SK-N-SH treated with all-trans-retinoic acid at 6 μM for 48 hours (cell line): Measurements from ENCODE around the gene AGTPBP1.
A peak's percentile ranks its signal among the peaks of the same experiment; 100 is the strongest.

Experiments
- ATAC-seq: fragments of 200-7000 bp; cut with Tn5 transposase; 3 replicates; pipeline ENCODE4 v1.9.1; 2020; ENCODE audit warnings: mild to moderate bottlenecking, moderate library complexity
- ARNTL ChIP-seq: fragments of 450-650 bp; formaldehyde crosslinking; IDR thresholded peaks from 2 replicates; pipeline ENCODE4 v1.5.0; 2020; ENCODE audit warnings: low read depth, mild to moderate bottlenecking, moderate library complexity, borderline replicate concordance
- BACH2 ChIP-seq: fragments of 250-450 bp; sonication (Bioruptor Pico); IDR thresholded peaks from 2 replicates; pipeline ENCODE4 v1.9.0; 2021; ENCODE audit warnings: mild to moderate bottlenecking, borderline replicate concordance
- CREB5 ChIP-seq: fragments of 250-450 bp; sonication (Bioruptor Pico); IDR thresholded peaks from 2 replicates; pipeline ENCODE4 v1.5.1; 2020; ENCODE audit warnings: low read depth, mild to moderate bottlenecking, moderate library complexity
- CSDC2 ChIP-seq: fragments of 250-450 bp; sonication (Bioruptor Pico); IDR thresholded peaks from 2 replicates; pipeline ENCODE4 v1.5.0; 2020; ENCODE audit warnings: mild to moderate bottlenecking, moderate library complexity
- GLIS3 ChIP-seq: fragments of 250-450 bp; sonication (Bioruptor Pico); IDR thresholded peaks from 2 replicates; pipeline ENCODE4 v1.5.0; 2020; ENCODE audit warnings: mild to moderate bottlenecking, moderate library complexity
- ISL1 ChIP-seq: fragments of 250-450 bp; sonication (Bioruptor Pico); IDR thresholded peaks from 2 replicates; pipeline ENCODE4 v2.1.2; 2022; ENCODE audit warnings: mild to moderate bottlenecking, moderate library complexity
- OSR1 ChIP-seq: fragments of 250-450 bp; sonication (Bioruptor Pico); IDR thresholded peaks from 2 replicates; pipeline ENCODE4 v1.8.0; 2022; ENCODE audit warnings: moderate library complexity, mild to moderate bottlenecking, inconsistent platforms
- POU6F1 ChIP-seq: fragments of 250-450 bp; sonication (Bioruptor Pico); IDR thresholded peaks from 2 replicates; pipeline ENCODE4 v1.8.0; 2021; ENCODE audit warnings: low read depth, mild to moderate bottlenecking, moderate library complexity, borderline replicate concordance
- PPARA ChIP-seq: fragments of 250-450 bp; sonication (Bioruptor Pico); IDR thresholded peaks from 2 replicates; pipeline ENCODE4 v1.5.0; 2020; ENCODE audit warnings: mild to moderate bottlenecking, borderline replicate concordance
- SNAI2 ChIP-seq: fragments of 250-450 bp; sonication (Bioruptor Pico); IDR thresholded peaks from 2 replicates; pipeline ENCODE4 v1.5.0; 2020; ENCODE audit warnings: mild to moderate bottlenecking, moderate library complexity
- TCF4 ChIP-seq: fragments of 250-450 bp; sonication (Bioruptor Pico); IDR thresholded peaks from 2 replicates; pipeline ENCODE4 v1.8.0; 2021; ENCODE audit warnings: mild to moderate bottlenecking, moderate library complexity, borderline replicate concordance
- TOX ChIP-seq: fragments of 250-450 bp; sonication (Bioruptor Pico); IDR thresholded peaks from 2 replicates; pipeline ENCODE4 v1.8.0; 2021; ENCODE audit warnings: mild to moderate bottlenecking, moderate library complexity, borderline replicate concordance
- TSHZ2 ChIP-seq: fragments of 250-450 bp; sonication (Bioruptor Pico); IDR thresholded peaks from 2 replicates; pipeline ENCODE4 v1.5.0; 2020; ENCODE audit warnings: mild to moderate bottlenecking, moderate library complexity
- ZC3H10 ChIP-seq: fragments of 250-450 bp; sonication (Bioruptor Pico); IDR thresholded peaks from 2 replicates; pipeline ENCODE4 v1.5.1; 2021; ENCODE audit warnings: mild to moderate bottlenecking, moderate library complexity
- ZFP3 ChIP-seq: fragments of 250-450 bp; sonication (Bioruptor Pico); IDR thresholded peaks from 2 replicates; pipeline ENCODE4 v1.5.0; 2020; ENCODE audit warnings: mild to moderate bottlenecking, moderate library complexity
- ZNF565 ChIP-seq: fragments of 450-650 bp; formaldehyde crosslinking; conservative IDR thresholded peaks from 2 replicates; pipeline ENCODE4 v1.5.0; 2020; ENCODE audit warnings: low read depth, mild to moderate bottlenecking, moderate library complexity
- ZNF70 ChIP-seq: fragments of 450-650 bp; formaldehyde crosslinking; IDR thresholded peaks from 2 replicates; pipeline ENCODE4 v1.5.0; 2020; ENCODE audit warnings: mild to moderate bottlenecking, moderate library complexity
- ZNF8 ChIP-seq: fragments of 450-650 bp; formaldehyde crosslinking; IDR thresholded peaks from 2 replicates; pipeline ENCODE4 v1.5.0; 2020; ENCODE audit warnings: mild to moderate bottlenecking, moderate library complexity

The AGTPBP1 gene

GRCh38 chr9:85515021-85515420 lies 226.7 kb downstream of the AGTPBP1 start:
- no peak for TF ChIP-seq POU6F1 (CRISPR knock-in tag)
- TF ChIP-seq ARNTL (CRISPR knock-in tag): no peak
- TF ChIP-seq ZFP3 (CRISPR knock-in tag): no peak
- no peak for TF ChIP-seq CREB5 (CRISPR knock-in tag)
- TF ChIP-seq TCF4 (CRISPR knock-in tag): no peak
- no peak for TF ChIP-seq OSR1 (CRISPR knock-in tag)
- no peak for TF ChIP-seq ZC3H10 (CRISPR knock-in tag)
- TF ChIP-seq ZNF70 (CRISPR knock-in tag): no peak
- TF ChIP-seq GLIS3 (CRISPR knock-in tag): no peak
- TF ChIP-seq, all 23 proteins: peak for 0
- ATAC-seq: no peak

GRCh38 chr9:85514256-85514655 lies 227.5 kb downstream of the AGTPBP1 start:
- TF ChIP-seq ZC3H10 (CRISPR knock-in tag) (no peak), SNAI2 (CRISPR knock-in tag) (no peak), CSDC2 (CRISPR knock-in tag) (no peak), ZNF8 (CRISPR knock-in tag) (no peak), TSHZ2 (no peak), TCF4 (CRISPR knock-in tag) (no peak), ARNTL (CRISPR knock-in tag) (no peak), ISL1 (CRISPR knock-in tag) (no peak), OSR1 (CRISPR knock-in tag) (no peak), TOX (CRISPR knock-in tag) (no peak)
- ATAC-seq: no peak

- TF ChIP-seq PPARA (CRISPR knock-in tag): no peak
- no peak for ATAC-seq
These were observed 230.0 kb downstream of the AGTPBP1 start for GRCh38 chr9:85511746-85512145.

- TF ChIP-seq SNAI2 (CRISPR knock-in tag) (no peak), OSR1 (CRISPR knock-in tag) (no peak), ZNF565 (CRISPR knock-in tag) (no peak), TSHZ2 (peak; percentile 69; the same call in 1 of the 2 replicates), TCF4 (CRISPR knock-in tag) (peak; percentile 77; the same call in 1 of the 2 replicates), BACH2 (CRISPR knock-in tag) (no peak)
- ATAC-seq: peak; percentile 44; the same call in 1 of the 3 replicates
These were observed 230.8 kb downstream of the AGTPBP1 start for GRCh38 chr9:85510830-85511504.
